ENCODE measurements around the gene LRRC18. TPM values are rescaled to one million over a fixed set of nuclear protein-coding genes. Genes with fewer than 3 reads are reported as not detected.

The LRRC18 gene
- total RNA-seq, 1 donor from 2014 or later = not detected

DNA sequence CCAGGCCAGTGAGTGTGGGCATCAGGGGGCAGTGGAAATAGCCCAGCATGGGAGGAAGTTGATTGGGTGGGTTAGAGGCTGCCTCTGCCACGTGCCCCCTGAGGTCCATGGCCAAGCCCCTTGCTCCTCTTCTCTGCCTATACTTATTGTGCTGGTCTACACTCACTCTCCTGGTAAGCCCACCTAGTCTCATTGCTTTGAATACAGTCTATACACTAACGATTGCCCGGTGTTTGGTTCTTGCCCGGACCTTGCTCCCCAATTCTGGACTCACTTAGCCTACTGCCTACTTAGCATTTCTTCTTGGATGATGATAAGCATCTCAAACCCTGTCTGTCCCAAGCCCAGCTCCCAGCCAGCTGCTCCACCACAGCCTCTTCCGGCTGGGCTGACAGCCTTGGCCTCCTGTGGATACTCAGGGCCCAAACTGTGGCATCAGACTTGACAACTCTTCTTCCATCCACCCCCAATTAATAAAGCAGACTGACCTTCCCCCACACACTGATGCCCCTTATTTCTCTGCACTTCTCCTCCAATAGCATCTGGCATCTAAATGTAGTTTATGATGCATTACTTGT, 10.1 kb downstream of the LRRC18 start:
- DNase-seq (no peak), ATAC-seq (ENCODE audit: poor library complexity) (no peak)
- intact Hi-C loops (cut with DNase I) = no loop called here

DNA sequence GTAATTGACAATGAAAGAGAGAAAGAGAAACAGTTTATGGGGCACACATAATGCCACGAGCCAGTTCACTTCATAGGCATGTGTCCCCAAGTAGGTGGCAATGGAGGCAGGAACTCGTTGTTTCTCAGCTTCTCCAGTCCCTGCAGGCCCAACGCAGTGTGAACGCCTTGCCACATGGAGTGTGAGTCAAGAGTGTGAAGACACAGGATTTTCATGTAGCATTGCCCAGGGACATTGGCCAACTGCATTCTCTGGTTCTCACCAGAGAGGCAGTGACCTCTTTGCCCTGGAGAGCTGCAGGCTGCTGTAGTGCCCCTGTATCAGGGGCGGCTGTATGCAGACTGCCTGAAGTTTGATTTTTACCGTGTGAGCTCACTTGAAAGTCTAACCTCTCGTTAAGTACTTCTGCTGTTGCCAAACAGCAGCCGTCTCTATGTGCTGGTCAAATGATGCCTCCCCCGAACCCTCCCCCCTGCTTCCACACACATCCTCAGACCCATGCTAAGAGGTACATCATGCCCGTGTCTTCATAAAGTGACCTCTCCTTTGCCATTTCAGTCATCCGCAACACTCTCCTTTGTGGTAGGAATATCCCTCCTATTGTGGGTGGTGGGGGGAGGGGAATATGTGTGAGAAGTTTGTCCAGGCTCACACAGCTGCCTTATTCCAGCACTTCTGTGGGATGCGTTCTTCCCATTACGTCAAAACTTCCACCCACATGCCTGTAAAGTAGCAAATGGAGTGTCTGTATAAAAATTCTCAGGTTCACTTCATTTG, 12.7 kb downstream of the LRRC18 start:
- intact Hi-C loops (cut with DNase I) = no loop called here
- ATAC-seq (ENCODE audit: poor library complexity) = no peak
- no peak for DNase-seq

DNA sequence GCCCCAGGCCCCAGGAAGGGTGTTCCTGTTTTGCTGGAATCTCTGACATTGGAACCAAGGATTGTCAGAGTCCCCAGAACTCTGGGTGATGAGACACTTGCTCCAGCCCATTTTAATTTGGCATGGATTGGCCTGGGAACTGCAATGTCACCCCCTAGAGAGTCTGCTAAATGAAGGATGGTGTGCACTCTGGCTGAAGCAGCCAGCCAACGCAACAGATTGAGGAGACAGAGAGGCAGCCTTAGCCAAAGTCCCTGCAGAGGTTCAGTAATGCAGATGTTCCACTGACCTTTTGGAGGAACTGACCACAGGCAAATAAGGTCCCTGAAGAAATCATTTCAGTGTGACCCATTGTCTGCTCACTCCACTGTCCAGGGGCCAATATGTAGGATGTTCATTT, 13.4 kb downstream of the LRRC18 start:
- intact Hi-C loops (cut with DNase I) = no loop called here
- ATAC-seq (ENCODE audit: poor library complexity) = no peak
- no peak for DNase-seq

DNA sequence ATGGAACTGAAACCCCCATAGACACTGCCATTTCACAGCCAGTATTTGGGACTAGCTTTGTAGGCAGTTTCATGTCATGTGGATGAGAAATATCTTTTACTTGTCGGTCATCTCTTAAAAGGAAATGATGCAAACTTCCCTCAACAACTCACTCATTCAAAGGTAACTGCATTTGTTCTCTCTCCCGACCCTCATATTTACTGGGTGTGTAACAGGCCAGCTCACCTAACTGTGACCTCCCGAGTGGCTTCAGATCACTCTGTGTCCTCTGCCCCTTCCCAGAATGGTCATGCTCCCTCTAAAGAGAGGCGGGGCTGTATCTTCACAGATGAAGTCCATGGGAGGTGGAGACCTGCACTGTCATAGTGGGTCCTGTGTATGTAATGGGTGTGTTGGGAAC, 14.7 kb downstream of the LRRC18 start:
- no peak for ATAC-seq (ENCODE audit: poor library complexity)
- no peak for DNase-seq
- intact Hi-C loops (cut with DNase I) = no loop called here

DNA sequence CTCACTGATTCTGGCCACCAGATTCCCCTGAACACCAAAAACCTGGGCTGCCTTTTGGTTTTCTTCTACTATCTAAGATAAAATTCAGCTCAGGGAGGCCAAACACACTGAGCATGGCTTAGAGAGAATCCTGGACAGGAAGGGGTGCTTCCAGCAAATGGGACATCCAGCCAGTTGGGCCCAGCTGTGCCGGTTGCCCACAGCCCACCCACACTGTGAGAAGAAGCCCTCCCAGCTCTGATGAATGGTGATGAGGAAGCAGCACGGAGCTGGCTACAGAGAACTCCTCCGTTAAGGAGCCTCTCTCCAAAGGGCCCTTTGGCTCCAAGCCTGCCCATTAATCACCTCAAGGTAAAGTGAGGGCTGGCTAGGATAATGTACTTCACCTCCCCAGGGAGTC, 15.9 kb downstream of the LRRC18 start:
- intact Hi-C loops (cut with DNase I) = no loop called here

DNA sequence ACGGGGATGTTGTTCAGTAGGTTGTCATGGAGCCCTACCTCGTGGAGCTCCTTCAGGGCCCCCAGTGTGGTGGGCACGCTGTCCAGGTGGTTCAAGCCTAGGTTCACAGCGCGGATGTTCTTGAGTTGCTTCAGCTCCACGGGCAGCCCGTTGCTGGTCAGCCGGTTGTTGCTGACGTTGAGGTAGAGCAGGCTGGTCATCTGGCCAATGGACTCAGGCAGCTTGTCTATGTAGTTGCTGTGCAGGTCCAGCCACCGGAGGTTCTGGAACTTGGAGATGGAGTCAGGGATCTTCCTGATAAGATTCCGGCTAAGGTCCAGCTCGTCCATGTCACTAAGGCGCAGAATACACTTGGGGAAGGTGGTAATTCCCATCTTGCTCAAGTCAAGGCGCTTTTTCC, 26.0 kb downstream of the LRRC18 start:
- intact Hi-C loops (cut with DNase I) = no loop called here
- DNase-seq (no peak), ATAC-seq (ENCODE audit: poor library complexity) (no peak)

More for the DNA sequence above, 15.9 kb downstream of the LRRC18 start:
- DNase-seq = no peak
- no peak for ATAC-seq (ENCODE audit: poor library complexity)

DNA sequence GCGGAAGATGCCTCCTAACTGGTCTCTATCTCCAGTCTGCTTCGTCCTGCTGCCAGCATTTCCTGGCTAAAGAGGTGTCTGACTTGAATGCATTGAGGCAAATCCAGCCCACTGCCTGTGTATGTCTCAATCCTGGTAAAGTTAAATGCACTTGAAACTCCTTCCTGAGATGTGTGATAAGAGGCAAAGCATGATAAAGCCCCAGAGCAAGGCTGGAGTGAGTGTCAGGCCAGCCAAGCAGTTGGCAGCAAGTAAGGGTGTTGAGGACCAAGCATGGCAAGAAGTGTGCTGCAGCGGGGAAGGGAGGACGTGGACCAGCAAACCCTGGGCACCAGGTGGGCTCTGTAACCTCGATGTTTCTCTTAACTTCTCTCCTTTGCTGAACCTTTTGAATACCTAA, 29.1 kb downstream of the LRRC18 start:
- ATAC-seq (ENCODE audit: poor library complexity) (no peak), DNase-seq (no peak)
- intact Hi-C loops (cut with DNase I) = no loop called here

DNA sequence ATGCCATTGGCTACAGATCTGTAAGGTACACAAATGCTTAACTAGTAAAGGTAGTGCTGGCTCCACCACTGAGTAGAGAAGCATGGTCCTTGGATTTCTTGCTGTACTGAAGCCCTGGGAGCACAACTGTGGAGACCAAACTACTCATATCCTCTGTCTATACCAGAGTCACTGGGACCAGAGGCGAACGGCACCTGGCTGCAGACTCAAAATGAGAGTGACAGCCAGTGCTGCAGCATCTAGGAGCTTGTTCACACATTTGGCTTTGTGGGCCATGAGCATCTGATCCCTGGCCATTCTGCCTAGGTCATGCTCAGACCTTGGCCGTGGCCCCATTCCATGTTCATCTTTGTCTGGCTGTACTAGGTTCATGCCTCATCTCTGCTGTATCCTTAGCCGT, 31.9 kb downstream of the LRRC18 start:
- ATAC-seq (ENCODE audit: poor library complexity) (no peak), DNase-seq (no peak)
- intact Hi-C loops (cut with DNase I) = no loop called here

DNA sequence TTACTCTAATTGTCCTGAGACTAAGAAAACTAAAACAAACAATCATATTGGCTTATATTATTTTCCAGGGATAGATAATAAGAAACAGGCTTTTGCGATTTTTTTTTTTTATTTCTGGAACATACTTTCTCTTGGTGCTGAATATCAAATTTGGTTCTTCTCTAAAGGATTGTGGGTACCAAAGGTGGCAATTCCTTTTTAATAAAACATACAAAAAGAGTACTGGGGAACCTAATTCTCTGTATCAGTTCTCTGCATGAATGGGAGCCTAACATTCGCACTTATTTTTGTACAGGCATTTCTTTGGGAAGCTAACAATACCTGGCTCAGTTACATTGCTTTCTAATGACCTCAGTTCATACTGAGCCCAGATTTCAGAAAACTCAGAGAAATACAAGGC, 32.8 kb downstream of the LRRC18 start:
- DNase-seq = no peak
- intact Hi-C loops (cut with DNase I) = no loop called here
- ATAC-seq (ENCODE audit: poor library complexity) = no peak

DNA sequence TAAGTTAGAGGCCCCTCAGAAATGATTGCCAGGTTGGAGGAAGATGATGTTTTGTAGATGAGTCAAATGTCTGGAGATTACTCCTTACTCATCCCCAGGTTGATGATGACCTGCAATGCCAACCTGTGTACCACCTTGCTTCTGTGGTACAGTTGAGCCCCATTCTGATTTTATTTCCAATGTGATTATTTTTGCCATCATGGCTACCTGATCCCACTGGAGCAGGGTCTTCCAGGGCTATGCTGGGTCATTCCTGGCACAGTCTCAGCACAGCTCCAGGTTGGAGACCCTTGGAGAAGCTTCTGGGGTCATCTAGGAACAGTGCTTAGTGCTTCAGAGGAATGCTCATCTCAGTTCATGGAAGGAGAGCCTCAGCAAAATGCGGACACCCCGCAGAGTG, 34.3 kb downstream of the LRRC18 start:
- intact Hi-C loops (cut with DNase I) = no loop called here
- ATAC-seq (ENCODE audit: poor library complexity) (no peak), DNase-seq (no peak)

DNA sequence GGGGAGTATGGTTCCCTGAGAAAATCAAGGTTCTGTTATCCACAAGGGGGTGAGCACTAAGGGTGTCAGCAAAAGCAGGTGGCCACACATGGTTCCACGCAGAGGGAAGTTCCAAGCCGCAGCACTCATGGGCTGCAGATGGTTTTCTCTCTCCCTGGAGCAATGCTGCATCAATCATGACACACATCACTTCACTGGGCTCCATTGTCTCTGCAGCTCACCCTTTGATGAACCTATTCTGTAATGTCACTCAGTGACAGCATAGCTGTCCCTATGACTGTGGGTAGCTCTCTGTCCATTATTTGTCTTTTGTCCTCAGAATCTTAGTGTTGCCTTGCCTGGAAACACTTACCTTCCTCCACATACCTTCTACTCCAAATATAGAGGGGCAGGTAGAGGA, 34.8 kb downstream of the LRRC18 start:
- DNase-seq (no peak), ATAC-seq (ENCODE audit: poor library complexity) (no peak)
- intact Hi-C loops (cut with DNase I) = no loop called here

DNA sequence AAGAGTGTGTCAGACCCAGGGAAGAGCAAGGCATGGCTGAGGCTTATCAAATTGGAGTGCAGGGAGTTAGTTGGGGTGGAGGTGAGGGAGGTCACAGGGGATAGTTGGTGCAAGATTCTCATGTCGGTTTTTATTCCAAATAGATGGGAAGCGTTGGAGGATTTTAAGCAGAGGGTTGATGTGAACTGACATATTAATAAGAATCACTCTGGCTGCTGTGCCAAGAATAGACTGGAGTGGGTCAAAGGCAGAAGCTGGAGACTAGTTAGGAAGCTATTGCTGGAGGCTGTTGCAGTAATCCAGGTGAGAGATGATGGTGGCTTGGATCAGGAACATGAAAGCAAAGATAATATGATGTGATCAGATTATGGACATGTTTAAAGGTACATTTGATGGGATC, 36.5 kb downstream of the LRRC18 start:
- ATAC-seq (ENCODE audit: poor library complexity) (no peak), DNase-seq (no peak)
- intact Hi-C loops (cut with DNase I) = no loop called here

DNA sequence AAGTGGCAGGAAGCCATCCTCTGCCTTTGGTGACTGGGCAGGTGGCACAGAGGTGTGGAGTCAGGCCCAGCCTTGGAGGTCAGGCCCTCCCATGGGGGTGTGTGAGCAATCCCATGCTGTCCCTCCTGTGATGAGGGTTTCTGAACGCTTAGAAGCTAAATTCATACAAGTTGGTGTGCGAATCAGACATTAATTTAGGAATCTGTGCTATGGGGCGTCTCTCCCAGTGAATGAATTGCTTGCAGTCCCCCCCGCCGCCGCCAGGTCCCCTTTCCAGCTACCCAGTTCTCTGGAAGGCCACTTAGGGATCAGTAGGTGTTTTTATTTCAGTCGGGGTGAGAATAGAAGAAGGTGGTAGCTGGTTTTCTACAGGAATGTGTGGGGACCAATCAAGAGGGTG, 37.5 kb downstream of the LRRC18 start:
- ATAC-seq (ENCODE audit: poor library complexity) (no peak), DNase-seq (no peak)
- intact Hi-C loops (cut with DNase I) = no loop called here

DNA sequence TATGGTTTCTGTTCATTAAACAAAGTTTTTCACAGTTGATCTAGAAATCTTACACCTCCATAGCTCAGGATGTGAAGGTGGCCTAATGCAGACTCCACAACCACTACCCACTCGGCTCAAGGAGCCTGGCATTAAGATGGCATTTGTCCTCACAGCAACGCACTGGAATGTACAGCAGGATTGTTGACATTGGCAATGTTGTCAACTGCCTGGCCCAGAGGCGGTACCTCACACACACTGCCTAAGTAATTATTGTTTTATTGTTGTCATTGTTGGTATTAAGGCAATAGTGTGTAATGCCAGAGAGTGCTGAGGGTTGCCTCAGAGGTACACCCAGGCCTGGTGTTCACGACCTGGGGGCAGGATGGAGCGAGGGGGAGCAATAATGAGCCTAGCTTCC, 38.3 kb downstream of the LRRC18 start:
- DNase-seq (no peak), ATAC-seq (ENCODE audit: poor library complexity) (no peak)
- intact Hi-C loops (cut with DNase I) = no loop called here

DNA sequence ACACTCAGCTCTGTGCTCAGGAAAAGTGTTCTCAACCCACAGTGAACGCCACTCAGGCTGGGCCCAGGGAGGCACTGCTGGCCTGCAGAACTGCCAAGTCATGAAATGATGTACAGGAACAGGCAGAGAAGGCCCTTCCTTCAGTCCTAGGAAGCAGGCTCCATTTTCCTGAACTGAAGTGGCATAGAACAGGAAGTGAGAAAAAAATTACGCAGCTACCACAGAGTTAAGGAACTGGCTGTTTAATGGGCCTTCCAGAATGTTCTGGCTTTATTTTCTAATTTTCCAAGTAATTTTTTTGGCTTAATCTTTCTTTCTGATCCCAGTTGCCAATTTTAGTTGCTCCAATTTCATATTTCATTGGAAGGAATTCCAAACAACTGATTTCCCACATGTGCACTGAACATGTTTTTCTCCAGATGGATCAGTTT, 39.3 kb downstream of the LRRC18 start:
- intact Hi-C loops (cut with DNase I) = no loop called here
- DNase-seq (no peak), ATAC-seq (ENCODE audit: poor library complexity) (peak; percentile 63)

DNA sequence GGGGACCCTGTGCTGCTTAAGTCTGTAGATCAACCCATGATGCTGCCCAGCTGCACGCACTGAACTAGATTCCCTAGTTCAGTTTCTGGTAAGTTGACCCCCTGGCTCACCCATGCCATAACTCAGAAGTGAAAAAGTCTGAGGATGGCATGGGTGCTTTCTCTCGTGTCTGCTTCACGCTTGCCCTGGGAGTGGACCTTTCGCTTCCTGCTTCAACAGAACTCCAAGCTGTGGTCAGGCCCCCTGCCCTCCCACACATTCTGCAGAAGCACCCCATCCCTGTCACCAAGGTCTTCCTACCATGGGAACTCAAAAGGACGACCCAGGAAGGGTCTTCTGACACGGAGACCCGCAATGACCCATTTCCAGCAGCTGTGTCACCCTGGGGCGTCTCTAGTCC, 39.9 kb downstream of the LRRC18 start:
- ATAC-seq (ENCODE audit: poor library complexity) = no peak
- DNase-seq = no peak
- intact Hi-C loops (cut with DNase I) = no loop called here

DNA sequence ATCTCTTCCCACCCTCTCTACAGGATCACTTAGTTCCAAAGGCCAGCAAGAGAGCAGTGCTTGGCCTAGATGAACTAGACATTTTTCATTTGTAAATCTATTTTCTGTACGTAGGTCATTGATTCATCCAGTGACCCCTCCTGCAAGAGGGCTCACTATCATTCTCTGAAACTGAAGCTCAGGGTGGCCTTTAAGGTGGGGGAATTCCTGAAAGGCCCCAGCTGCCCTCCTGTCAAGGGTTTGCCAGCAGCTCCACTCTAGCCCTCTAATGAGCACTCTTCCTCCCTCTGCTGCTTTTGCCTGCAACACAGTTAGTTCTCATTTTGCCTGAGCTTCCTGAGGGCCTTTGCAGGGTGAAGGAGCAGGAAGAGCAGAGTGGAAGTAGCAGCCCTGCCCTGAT, 41.2 kb downstream of the LRRC18 start:
- intact Hi-C loops (cut with DNase I) = no loop called here
- no peak for ATAC-seq (ENCODE audit: poor library complexity)
- no peak for DNase-seq

DNA sequence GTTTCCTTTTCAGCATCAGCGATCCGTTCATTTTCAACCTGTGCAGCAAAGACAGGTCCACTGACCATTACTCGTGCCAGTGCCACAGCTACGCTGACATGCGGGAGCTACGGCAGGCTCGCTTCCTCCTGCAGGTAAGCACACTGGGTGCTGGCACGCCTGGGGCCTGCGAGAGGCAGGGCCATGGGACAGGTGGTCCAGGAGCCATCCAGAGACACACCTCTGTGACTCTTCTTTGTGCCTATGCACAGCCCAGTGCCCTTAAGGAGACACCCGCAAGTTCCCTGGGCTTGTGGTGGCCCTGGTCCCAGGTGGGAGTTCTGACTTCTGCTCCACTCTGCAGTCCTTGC, 42.2 kb downstream of the LRRC18 start:
- intact Hi-C loops (cut with DNase I) = no loop called here
- ATAC-seq (ENCODE audit: poor library complexity) (no peak), DNase-seq (no peak)

DNA sequence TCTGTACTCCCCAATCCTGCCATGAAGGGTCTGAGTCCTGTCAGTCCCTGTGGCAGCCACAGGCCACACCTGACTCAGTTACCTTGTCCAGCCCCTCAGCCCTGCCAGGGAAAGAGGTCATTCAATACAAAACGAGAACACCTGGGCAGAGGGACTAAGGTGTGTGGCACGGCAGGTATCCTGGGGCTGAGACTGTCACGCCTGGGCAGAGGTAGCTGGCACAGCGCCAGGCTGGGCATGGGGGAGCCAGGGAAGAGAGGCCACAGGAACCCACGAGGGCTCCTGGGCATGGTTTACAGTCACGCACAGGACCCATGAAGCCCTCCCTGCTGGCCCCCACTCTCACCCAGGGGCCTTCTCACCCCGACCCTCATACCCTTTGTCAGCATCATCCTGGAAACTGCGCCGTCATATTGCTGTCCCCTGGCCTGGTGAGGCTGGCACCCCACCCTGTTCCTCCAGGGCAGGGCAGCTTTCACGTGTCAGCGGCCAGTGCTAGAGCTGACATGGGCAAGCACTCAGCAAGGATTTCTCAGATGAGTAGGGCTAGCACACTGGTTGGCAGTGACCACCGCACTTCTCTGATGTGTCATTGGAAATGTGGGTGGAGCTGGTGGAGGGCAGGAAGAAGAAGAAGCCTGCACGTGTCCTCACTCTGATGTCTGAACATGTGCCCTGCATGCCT, 42.7 kb downstream of the LRRC18 start:
- intact Hi-C loops (cut with DNase I) = no loop called here
- no peak for ATAC-seq (ENCODE audit: poor library complexity)
- no peak for DNase-seq

DNA sequence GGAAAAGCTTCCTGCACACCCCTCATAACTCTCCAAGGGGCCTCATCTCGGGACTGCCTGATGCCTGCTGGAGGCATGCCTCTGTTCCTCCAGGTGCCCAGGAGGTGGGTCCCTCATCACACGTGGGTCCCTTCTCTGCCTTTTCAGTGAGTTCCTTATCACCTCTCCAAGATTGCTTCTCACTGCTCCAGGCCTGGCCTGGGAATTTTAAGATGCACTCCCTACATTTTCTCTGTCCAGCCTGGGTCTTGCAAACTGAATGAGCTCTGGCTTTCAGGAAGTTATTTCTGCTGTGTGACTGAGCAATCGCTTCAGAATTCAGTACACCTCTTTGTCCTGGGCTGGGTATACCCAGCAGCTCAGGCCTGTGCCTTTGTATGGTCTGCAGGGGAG, 43.8 kb downstream of the LRRC18 start:
- intact Hi-C loops (cut with DNase I) = no loop called here
- ATAC-seq (ENCODE audit: poor library complexity) (no peak), DNase-seq (no peak)

All from Right ventricle myocardium superior (tissue), 1 donor.